PC-3 (cell line): ENCODE results near the gene IQSEC1. TPM values are rescaled to one million over a fixed set of nuclear protein-coding genes. Genes with fewer than 3 reads are reported as not detected.

ENCODE experiments used
- ATAC-seq: fragments of 200-7000 bp; cut with Tn5 transposase; 2 replicates; pipeline ENCODE4 v1.9.1; 2020; ENCODE audit warnings: mild to moderate bottlenecking, moderate library complexity
- BruUV-seq: library from RNA; stranded (reverse); fragments of 400-500 nt; replicated peaks from 2 replicates; lab custom pipeline; 2021; lab: Mats Ljungman, UMichigan
- CTCF ChIA-PET: fragments of 300-600 bp; sonication (Branson Sonifier 250); formaldehyde crosslinking; loops from one replicate; lab custom pipeline; 2022; ENCODE audit warnings: antibody characterized with exemption; lab: Charles Lee
- POLR2A ChIA-PET: fragments of 300-600 bp; sonication (Branson Sonifier 250); formaldehyde crosslinking; loops from one replicate; lab custom pipeline; 2022; ENCODE audit warnings: antibody characterized with exemption; ENCODE audit not compliant: unreplicated experiment; lab: Charles Lee
- DNase-seq: peaks from one replicate; pipeline ENCODE4 v3.0.0-alpha.2; 2015
- H2AFZ ChIP-seq: fragments of 300-600 bp; sonication (generic); 2 replicates; pipeline ENCODE4 v1.6.0; 2016; ENCODE audit warnings: antibody characterized with exemption, low read length
- H3F3A ChIP-seq: fragments of 300-600 bp; sonication (generic); one replicate; pipeline ENCODE4 v1.6.0; 2017; ENCODE audit warnings: antibody characterized with exemption, low read length, control low read depth, mild to moderate bottlenecking; ENCODE audit not compliant: unreplicated experiment
- H3K27ac ChIP-seq: fragments of 300-600 bp; sonication (generic); 2 replicates; pipeline ENCODE4 v1.5.1; 2016; ENCODE audit warnings: mild to moderate bottlenecking, low read length
- H3K27me3 ChIP-seq: fragments of 300-600 bp; sonication (generic); 2 replicates; pipeline ENCODE4 v1.6.1; 2016; ENCODE audit warnings: low read length, mixed read lengths
- H3K36me3 ChIP-seq: fragments of 300-600 bp; sonication (generic); 2 replicates; pipeline ENCODE4 v1.6.1; 2016; ENCODE audit warnings: low read depth, mixed run types, low read length, mixed read lengths
- H3K4me1 ChIP-seq: fragments of 300-600 bp; sonication (generic); 2 replicates; pipeline ENCODE4 v1.5.1; 2016; ENCODE audit warnings: low read length; ENCODE audit not compliant: insufficient read depth
- H3K4me2 ChIP-seq: fragments of 300-600 bp; sonication (generic); 2 replicates; pipeline ENCODE4 v1.6.0; 2016; ENCODE audit warnings: low read length
- H3K4me3 ChIP-seq: fragments of 300-600 bp; sonication (generic); 2 replicates; pipeline ENCODE4 v1.5.1; 2016; ENCODE audit warnings: mild to moderate bottlenecking, low read length, mixed read lengths
- H3K79me2 ChIP-seq: fragments of 300-600 bp; sonication (generic); 2 replicates; pipeline ENCODE4 v1.6.1; 2017; ENCODE audit warnings: low read length, mixed read lengths
- H3K9ac ChIP-seq: fragments of 300-600 bp; sonication (generic); 2 replicates; pipeline ENCODE4 v1.6.0; 2016; ENCODE audit warnings: mild to moderate bottlenecking, low read length
- H3K9me2 ChIP-seq: fragments of 300-600 bp; sonication (generic); replicated peaks from 2 replicates; pipeline ENCODE4 v1.6.1; 2016; ENCODE audit warnings: mixed run types, low read length, mixed read lengths
- H3K9me3 ChIP-seq: fragments of 300-600 bp; sonication (generic); 2 replicates; pipeline ENCODE4 v1.6.1; 2016; ENCODE audit warnings: low read length, mixed read lengths
- H4K20me1 ChIP-seq: fragments of 300-600 bp; sonication (generic); 2 replicates; pipeline ENCODE4 v1.6.1; 2016; ENCODE audit warnings: low read length, mixed read lengths
- CTCF ChIP-seq: fragments of 300-600 bp; sonication (generic); conservative IDR thresholded peaks from 2 replicates; pipeline ENCODE4 v1.5.1; 2017; ENCODE audit warnings: antibody characterized with exemption, low read depth, mild to moderate bottlenecking, low read length
- EZH2 ChIP-seq: fragments of 300-600 bp; sonication (generic); IDR thresholded peaks from one replicate; pipeline ENCODE4 v1.6.1; 2017; ENCODE audit warnings: antibody characterized with exemption, mild to moderate bottlenecking, low read length; ENCODE audit not compliant: unreplicated experiment
- EZH2phosphoT487 ChIP-seq: fragments of 300-600 bp; sonication (generic); IDR thresholded peaks from 2 replicates; pipeline ENCODE4 v1.6.1; 2018; ENCODE audit warnings: mild to moderate bottlenecking, antibody characterized with exemption, low read length, borderline replicate concordance
- intact Hi-C: fragments of 100-400 bp; cut with micrococcal nuclease; formaldehyde crosslinking; loops from 2 replicates; pipeline ENCODE4 v1.9.0; 2023
- total RNA-seq: library from RNA; depleted of rRNA; stranded (reverse); fragments of >200 nt; gene quantifications from 2 replicates; pipeline ENCODE4 v1.2.3, GENCODE V29; 2014

The IQSEC1 gene
- total RNA-seq, 1 experiment from 2014 or later, result 37.9 TPM

- Histone ChIP-seq H3K4me1 (no peaks in the 10 kb centered on the region), H3K4me3 (no peak overlapping the region), H3K79me2 (no peaks in the 10 kb centered on the region), H3K9ac (no peak overlapping the region), H3K9me3 (no peaks in the 10 kb centered on the region), H3K27ac (no peak overlapping the region), H3K9me2 (no peaks in the 10 kb centered on the region), H3K36me3 (no peaks in the 10 kb centered on the region; the same call in 1 of the 2 replicates), H3K4me2 (no peak overlapping the region), H3F3A (no peaks in the 10 kb centered on the region), H4K20me1 (no peaks in the 10 kb centered on the region), H2AFZ (no peak overlapping the region), H3K27me3 (no peaks in the 10 kb centered on the region)
- ChIA-PET POLR2A (no interaction called here), CTCF (no interaction called here)
- ATAC-seq (no peak), DNase-seq (no peak)
- TF ChIP-seq EZH2 (no peak), CTCF (no peak), EZH2phosphoT487 (no peak)
- no TSS peak for BruUV-seq
- intact Hi-C loops, result no loop called here
Measured at GRCh38 chr3:12924437-12924836, 148.8 kb downstream of the IQSEC1 start.

GRCh38 chr3:12922881-12923431 is 150.3 kb downstream of the IQSEC1 start:
- Histone ChIP-seq H3K36me3 (no peaks in the 10 kb centered on the region; the same call in 1 of the 2 replicates), H3K27ac (no peak overlapping the region), H4K20me1 (no peaks in the 10 kb centered on the region), H2AFZ (no peak overlapping the region), H3K4me1 (no peaks in the 10 kb centered on the region), H3K27me3 (no peaks in the 10 kb centered on the region), H3K9me3 (no peaks in the 10 kb centered on the region), H3K9me2 (no peaks in the 10 kb centered on the region), H3K79me2 (no peaks in the 10 kb centered on the region), H3K9ac (no peak overlapping the region), H3F3A (no peaks in the 10 kb centered on the region), H3K4me2 (no peak overlapping the region), H3K4me3 (no peak overlapping the region)
- POLR2A ChIA-PET, result interaction anchor here (0.6 kb wide), 1 partner anchor 67 kb away, joined by 3 read pairs; no protein-coding TSS in a partner anchor
- no TSS peak for BruUV-seq
- ATAC-seq (no peak), DNase-seq (no peak)
- no peak for TF ChIP-seq EZH2
- no peak for TF ChIP-seq CTCF
- TF ChIP-seq EZH2phosphoT487, result no peak
- intact Hi-C loops, result no loop called here
- CTCF ChIA-PET, result no interaction called here

GRCh38 chr3:12922306-12922705 is 150.9 kb downstream of the IQSEC1 start:
- no peaks in the 10 kb centered on the region for H3K9me2 ChIP-seq
- intact Hi-C loops, result no loop called here
- ChIA-PET CTCF (no interaction called here), POLR2A (no interaction called here)
- H3K36me3 ChIP-seq, result no peaks in the 10 kb centered on the region; the same call in 1 of the 2 replicates
- H3F3A ChIP-seq, result no peaks in the 10 kb centered on the region
- H3K79me2 ChIP-seq, result no peaks in the 10 kb centered on the region
- H3K27me3 ChIP-seq, result no peaks in the 10 kb centered on the region
- H3K4me3 ChIP-seq, result no peak overlapping the region
- ATAC-seq (no peak), DNase-seq (no peak)
- H3K9ac ChIP-seq, result no peak overlapping the region
- no peak overlapping the region for H2AFZ ChIP-seq
- TF ChIP-seq EZH2, result no peak
- TF ChIP-seq EZH2phosphoT487, result no peak
- TF ChIP-seq CTCF, result no peak
- no peaks in the 10 kb centered on the region for H3K9me3 ChIP-seq
- H4K20me1 ChIP-seq, result no peaks in the 10 kb centered on the region
- no peaks in the 10 kb centered on the region for H3K4me1 ChIP-seq
- no TSS peak for BruUV-seq
- no peak overlapping the region for H3K27ac ChIP-seq
- no peak overlapping the region for H3K4me2 ChIP-seq
